ENCODE data around the gene RAB3C.

RAB3C gene

DNA sequence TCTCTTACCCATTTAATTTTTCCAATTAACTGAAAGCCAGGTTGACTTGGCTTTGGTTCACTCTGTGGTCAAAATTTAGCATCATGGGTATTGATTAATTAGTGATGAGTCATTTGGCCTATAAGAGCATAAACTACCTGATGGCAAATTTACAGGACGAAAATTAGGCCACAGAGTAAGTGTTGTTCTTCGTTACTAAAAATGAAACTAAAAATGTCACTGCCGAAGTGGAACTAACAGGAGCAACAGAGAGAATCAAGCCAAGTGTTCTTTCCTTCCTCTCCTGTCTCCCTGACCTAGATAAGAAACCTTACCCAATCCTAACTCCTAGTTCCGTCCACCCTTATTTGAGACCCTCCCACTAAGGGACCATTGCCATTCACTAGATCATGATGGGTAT, 176.9 kb downstream of the RAB3C start:
- in situ Hi-C loops (cut with HindIII; ENCODE audit: low sequenced_read_pairs), result no loop called here
- DNase-seq (ENCODE audit: low read depth, low spot score), result no peak
- no peak overlapping the region for H3K4me3 ChIP-seq (ENCODE audit: low read depth, low read length)
- TF ChIP-seq, protein P1, sequence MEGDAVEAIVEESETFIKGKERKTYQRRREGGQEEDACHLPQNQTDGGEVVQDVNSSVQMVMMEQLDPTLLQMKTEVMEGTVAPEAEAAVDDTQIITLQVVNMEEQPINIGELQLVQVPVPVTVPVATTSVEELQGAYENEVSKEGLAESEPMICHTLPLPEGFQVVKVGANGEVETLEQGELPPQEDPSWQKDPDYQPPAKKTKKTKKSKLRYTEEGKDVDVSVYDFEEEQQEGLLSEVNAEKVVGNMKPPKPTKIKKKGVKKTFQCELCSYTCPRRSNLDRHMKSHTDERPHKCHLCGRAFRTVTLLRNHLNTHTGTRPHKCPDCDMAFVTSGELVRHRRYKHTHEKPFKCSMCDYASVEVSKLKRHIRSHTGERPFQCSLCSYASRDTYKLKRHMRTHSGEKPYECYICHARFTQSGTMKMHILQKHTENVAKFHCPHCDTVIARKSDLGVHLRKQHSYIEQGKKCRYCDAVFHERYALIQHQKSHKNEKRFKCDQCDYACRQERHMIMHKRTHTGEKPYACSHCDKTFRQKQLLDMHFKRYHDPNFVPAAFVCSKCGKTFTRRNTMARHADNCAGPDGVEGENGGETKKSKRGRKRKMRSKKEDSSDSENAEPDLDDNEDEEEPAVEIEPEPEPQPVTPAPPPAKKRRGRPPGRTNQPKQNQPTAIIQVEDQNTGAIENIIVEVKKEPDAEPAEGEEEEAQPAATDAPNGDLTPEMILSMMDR (IDR thresholded peaks at IDR 0.05; ENCODE audit: low read depth, low read length), result no peak

DNA sequence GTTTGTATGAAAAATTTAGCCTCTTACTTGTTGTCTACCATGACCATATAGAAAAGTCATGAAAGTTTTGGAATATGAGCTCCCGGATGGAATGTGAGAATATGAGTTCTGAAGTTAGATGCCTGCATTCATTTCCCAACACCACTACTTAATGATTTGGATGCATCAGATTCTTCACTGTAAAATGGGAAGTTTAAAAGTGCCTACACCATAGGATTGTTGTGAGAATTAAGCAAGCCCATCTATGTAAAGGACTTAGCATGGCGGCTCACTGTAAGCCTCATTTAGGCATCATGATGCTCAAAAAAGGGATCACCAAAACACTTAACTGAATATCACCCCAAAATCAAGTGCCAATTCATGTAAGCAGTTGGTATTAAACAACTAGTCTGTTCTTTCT, 177.3 kb downstream of the RAB3C start:
- no peak for DNase-seq (ENCODE audit: low read depth, low spot score)
- in situ Hi-C loops (cut with HindIII; ENCODE audit: low sequenced_read_pairs), result no loop called here

DNA sequence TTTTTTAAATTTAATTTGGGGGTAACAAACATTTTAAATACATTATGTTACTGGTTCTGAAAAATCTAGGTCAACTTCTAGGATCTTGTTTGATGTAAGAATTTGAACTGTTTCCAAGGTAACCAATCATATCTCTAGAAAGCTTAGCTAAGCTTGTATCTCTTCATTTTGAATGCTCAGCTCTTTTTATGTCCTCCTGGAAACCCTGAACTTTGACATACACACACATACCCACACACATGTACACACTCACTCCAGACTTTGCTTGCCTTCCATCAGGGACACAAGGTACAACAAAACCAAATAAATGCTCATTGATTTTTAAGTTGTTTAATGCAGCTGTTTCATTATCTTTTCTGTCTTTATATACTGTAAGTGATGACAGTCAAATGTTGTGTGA, 178.5 kb downstream of the RAB3C start:
- no peak for DNase-seq (ENCODE audit: low read depth, low spot score)
- no peak overlapping the region for H3K4me3 ChIP-seq (ENCODE audit: low read depth, low read length)
- TF ChIP-seq, protein P1 (IDR thresholded peaks at IDR 0.05; ENCODE audit: low read depth, low read length), result no peak
- in situ Hi-C loops (cut with HindIII; ENCODE audit: low sequenced_read_pairs), result no loop called here

More for the DNA sequence above, 177.3 kb downstream of the RAB3C start:
- TF ChIP-seq, protein P1 (IDR thresholded peaks at IDR 0.05; ENCODE audit: low read depth, low read length), result no peak
- no peak overlapping the region for H3K4me3 ChIP-seq (ENCODE audit: low read depth, low read length)

DNA sequence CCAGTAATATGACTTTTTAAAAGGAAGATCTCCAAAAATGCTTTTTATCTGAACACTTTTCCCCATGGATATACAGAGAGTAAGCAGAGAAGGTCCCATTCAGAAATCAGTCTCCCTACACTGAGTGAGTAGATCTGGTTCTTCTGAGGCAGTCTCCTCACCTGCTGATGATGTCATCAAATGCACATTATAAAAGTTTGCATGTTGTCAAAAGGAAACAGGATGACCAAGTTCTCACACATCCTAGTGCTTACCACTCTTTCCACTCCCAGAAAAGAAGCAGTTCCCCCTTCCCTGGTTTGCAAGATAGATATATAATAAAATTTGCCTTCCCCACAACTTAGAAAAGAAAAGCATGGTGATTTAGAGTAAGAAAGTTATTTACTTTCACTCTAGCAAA, 180.5 kb downstream of the RAB3C start:
- no peak for DNase-seq (ENCODE audit: low read depth, low spot score)
- TF ChIP-seq, protein P1 (IDR thresholded peaks at IDR 0.05; ENCODE audit: low read depth, low read length), result no peak
- H3K4me3 ChIP-seq (ENCODE audit: low read depth, low read length), result no peak overlapping the region
- in situ Hi-C loops (cut with HindIII; ENCODE audit: low sequenced_read_pairs), result no loop called here

DNA sequence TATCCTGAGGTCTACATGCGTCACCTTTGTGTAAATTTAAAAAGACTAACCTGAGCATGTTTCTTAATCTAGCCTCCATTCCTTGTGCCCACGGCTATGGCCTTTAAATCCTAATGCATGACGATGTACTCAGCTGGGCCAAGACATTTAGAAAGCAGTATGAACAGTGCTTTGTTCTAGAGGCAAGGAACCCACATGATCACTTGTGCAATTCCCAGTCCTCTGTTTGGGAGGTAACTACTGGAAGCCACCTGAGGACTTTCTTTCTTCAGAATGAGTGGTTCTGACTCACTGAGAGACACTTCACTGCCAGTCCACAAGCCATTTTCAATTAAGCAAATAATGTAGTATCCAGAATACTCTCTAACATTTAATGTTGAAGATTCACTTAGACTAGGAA, 181.3 kb downstream of the RAB3C start:
- no peak overlapping the region for H3K4me3 ChIP-seq (ENCODE audit: low read depth, low read length)
- no peak for DNase-seq (ENCODE audit: low read depth, low spot score)
- TF ChIP-seq, protein P1 (IDR thresholded peaks at IDR 0.05; ENCODE audit: low read depth, low read length), result no peak
- in situ Hi-C loops (cut with HindIII; ENCODE audit: low sequenced_read_pairs), result no loop called here

DNA sequence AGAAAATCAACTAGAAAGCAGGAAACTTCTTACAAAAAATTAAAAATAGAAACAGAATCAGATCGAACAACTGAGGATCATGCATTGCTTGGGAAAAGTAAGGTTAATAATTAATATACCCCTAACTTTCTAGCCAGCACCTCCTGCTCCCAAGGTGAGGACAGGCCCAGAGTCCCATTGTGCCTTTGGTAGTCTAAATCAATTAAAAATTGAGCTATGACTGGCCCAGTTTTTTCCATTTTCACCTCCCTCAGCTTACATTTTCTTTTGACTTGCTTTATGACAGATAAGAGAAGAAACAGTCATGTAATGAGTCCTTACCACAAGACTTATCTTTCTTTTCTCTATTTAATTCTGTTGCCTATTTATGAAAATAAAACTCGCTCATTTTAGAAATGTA, 182.2 kb downstream of the RAB3C start:
- TF ChIP-seq, protein P1 (IDR thresholded peaks at IDR 0.05; ENCODE audit: low read depth, low read length), result no peak
- no peak for DNase-seq (ENCODE audit: low read depth, low spot score)
- H3K4me3 ChIP-seq (ENCODE audit: low read depth, low read length), result no peak overlapping the region
- in situ Hi-C loops (cut with HindIII; ENCODE audit: low sequenced_read_pairs), result no loop called here

DNA sequence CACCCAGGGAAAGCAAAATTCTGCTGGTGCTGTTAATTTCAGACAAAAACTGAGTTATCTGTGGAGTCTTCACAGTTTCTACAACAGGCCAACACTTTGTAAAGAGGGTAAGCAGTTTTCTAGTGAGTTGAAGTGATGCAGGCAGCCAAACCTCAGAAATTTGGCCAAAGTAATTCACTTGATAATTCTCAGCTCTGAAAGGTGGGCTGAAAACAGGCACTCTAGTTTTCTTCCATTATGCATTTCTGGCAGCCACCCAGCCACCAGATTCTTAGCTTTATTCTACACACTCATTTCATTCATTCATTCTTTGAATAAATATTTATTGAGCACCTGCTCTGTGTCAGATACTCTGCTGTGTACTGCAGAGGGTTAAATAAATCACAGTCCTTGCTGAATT, 184.2 kb downstream of the RAB3C start:
- no peak for DNase-seq (ENCODE audit: low read depth, low spot score)
- TF ChIP-seq, protein P1 (IDR thresholded peaks at IDR 0.05; ENCODE audit: low read depth, low read length), result no peak
- in situ Hi-C loops (cut with HindIII; ENCODE audit: low sequenced_read_pairs), result no loop called here

More for the DNA sequence above, 184.2 kb downstream of the RAB3C start:
- no peak overlapping the region for H3K4me3 ChIP-seq (ENCODE audit: low read depth, low read length)
